GM12878 (cell line): ENCODE data around the gene TARBP1. TPM values are rescaled to one million over a fixed set of nuclear protein-coding genes. Genes with fewer than 3 reads are reported as not detected.

Source experiments
- NFYA ChIP-seq: IDR thresholded peaks from 2 replicates; pipeline ENCODE4 v1.6.1; 2011; ENCODE audit warnings: low read depth, mild to moderate bottlenecking, low read length, improper control_type of control experiment, borderline replicate concordance
- SUZ12 ChIP-seq: fragments of 200-600 bp; sonication (generic); IDR thresholded peaks from one replicate; pipeline ENCODE4 v1.6.1; 2018; ENCODE audit warnings: antibody characterized with exemption, mild to moderate bottlenecking; ENCODE audit not compliant: unreplicated experiment
- TAF1 ChIP-seq: IDR thresholded peaks from 2 replicates; pipeline ENCODE4 v1.6.1; 2011; ENCODE audit warnings: mild to moderate bottlenecking, low read depth, low read length, borderline replicate concordance
- polyA plus RNA-seq, 11 experiments: library from polyadenylated mRNA; depleted of rRNA in 4 of 11; unstranded in 6 of 11; stranded (reverse) in 5 of 11; fragments of >200 nt; fragmentation: Nextera tagmentation in 4 of 11; fragmentation: Illumina TruSeq in 1 of 11; extraction: Ambion mirVana in 4 of 11; extraction: Trizol in 1 of 11; gene quantifications; 1 replicate in 1 of 11; 2 replicates in 10 of 11; pipeline versions ENCODE4 v1.2.1 to v1.2.3, GENCODE V29; 2011 to 2016; ENCODE audit warnings: inconsistent platforms in 2 of 11, missing spikeins in 2 of 11, low read depth in 1 of 11
- total RNA-seq, 4 experiments: library from RNA; depleted of rRNA in 3 of 4; stranded (reverse); fragments of >200 nt in 3 of 4; fragmentation: Illumina TruSeq in 1 of 4; extraction: Trizol in 1 of 4; gene quantifications; 2 replicates each; pipeline versions ENCODE4 v1.2.1 to v1.2.3, GENCODE V29; 2013 to 2021
- TF ChIP-seq, protein P1 (sequence below): fragments of 450-650 bp; IDR thresholded peaks from 2 replicates; pipeline ENCODE4 v1.6.1; 2017; ENCODE audit warnings: mild to moderate bottlenecking, moderate library complexity
- TF ChIP-seq, protein P2 (sequence below): fragments of 450-650 bp; conservative IDR thresholded peaks from 2 replicates; pipeline ENCODE4 v1.6.1; 2017; ENCODE audit warnings: mild to moderate bottlenecking, moderate library complexity
- TF ChIP-seq, protein P3 (sequence below): fragments of 450-650 bp; IDR thresholded peaks from 2 replicates; pipeline ENCODE4 v1.6.1; 2016; ENCODE audit warnings: mild to moderate bottlenecking

The TARBP1 gene
- total and polyA plus RNA-seq, 10 of the 15 experiments (the other 5 are each of a cell fraction or from before 2014, with no cell fraction given) = 10.8 to 94.4 (median 35.3) TPM

DNA sequence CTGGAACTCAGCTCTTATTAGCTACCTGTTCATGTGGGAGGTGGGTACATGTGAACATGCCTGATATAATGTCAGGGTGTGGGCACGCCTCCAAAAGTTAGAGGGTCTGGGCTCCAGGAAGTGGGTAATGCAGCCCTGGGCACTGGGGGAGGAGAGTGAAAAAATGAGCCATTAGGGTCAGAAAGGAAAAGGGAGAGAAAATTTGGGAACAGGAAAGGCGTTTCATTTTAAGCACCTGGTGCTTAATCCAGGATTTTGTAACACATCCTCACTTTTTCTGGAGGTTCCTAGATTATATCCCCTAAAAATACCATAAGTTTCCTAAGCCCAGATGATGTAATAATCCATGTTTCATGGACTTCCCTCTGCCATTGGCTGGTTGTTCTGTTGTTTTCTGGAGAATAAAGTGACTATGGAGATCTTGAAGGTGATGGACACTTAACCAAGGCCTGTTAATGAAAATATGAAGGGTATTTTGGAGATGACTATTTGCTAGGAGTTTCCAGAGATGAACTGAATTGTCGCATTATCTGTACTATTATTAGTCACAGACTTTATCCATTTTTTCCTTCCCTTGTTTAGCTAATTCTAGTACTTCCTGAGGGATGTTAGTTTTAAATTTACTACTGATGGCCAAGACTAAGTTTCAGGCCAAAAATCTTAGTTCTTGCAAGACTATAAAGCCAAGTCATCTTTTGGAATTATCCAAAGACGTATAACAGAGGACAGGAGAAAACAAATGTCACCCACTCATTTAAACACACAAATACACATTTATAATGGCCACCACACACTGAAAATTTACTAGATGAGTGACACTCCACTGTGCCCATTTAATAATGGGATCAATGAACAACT is 24.4 kb upstream of the TARBP1 start (continued):
- TF ChIP-seq, protein P1, sequence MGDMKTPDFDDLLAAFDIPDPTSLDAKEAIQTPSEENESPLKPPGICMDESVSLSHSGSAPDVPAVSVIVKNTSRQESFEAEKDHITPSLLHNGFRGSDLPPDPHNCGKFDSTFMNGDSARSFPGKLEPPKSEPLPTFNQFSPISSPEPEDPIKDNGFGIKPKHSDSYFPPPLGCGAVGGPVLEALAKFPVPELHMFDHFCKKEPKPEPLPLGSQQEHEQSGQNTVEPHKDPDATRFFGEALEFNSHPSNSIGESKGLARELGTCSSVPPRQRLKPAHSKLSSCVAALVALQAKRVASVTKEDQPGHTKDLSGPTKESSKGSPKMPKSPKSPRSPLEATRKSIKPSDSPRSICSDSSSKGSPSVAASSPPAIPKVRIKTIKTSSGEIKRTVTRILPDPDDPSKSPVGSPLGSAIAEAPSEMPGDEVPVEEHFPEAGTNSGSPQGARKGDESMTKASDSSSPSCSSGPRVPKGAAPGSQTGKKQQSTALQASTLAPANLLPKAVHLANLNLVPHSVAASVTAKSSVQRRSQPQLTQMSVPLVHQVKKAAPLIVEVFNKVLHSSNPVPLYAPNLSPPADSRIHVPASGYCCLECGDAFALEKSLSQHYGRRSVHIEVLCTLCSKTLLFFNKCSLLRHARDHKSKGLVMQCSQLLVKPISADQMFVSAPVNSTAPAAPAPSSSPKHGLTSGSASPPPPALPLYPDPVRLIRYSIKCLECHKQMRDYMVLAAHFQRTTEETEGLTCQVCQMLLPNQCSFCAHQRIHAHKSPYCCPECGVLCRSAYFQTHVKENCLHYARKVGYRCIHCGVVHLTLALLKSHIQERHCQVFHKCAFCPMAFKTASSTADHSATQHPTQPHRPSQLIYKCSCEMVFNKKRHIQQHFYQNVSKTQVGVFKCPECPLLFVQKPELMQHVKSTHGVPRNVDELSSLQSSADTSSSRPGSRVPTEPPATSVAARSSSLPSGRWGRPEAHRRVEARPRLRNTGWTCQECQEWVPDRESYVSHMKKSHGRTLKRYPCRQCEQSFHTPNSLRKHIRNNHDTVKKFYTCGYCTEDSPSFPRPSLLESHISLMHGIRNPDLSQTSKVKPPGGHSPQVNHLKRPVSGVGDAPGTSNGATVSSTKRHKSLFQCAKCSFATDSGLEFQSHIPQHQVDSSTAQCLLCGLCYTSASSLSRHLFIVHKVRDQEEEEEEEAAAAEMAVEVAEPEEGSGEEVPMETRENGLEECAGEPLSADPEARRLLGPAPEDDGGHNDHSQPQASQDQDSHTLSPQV = no peak
- TF ChIP-seq, protein P2, sequence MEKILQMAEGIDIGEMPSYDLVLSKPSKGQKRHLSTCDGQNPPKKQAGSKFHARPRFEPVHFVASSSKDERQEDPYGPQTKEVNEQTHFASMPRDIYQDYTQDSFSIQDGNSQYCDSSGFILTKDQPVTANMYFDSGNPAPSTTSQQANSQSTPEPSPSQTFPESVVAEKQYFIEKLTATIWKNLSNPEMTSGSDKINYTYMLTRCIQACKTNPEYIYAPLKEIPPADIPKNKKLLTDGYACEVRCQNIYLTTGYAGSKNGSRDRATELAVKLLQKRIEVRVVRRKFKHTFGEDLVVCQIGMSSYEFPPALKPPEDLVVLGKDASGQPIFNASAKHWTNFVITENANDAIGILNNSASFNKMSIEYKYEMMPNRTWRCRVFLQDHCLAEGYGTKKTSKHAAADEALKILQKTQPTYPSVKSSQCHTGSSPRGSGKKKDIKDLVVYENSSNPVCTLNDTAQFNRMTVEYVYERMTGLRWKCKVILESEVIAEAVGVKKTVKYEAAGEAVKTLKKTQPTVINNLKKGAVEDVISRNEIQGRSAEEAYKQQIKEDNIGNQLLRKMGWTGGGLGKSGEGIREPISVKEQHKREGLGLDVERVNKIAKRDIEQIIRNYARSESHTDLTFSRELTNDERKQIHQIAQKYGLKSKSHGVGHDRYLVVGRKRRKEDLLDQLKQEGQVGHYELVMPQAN = no peak
- TF ChIP-seq TAF1 (no peak), SUZ12 (no peak), NFYA (no peak)
- TF ChIP-seq, protein P3, sequence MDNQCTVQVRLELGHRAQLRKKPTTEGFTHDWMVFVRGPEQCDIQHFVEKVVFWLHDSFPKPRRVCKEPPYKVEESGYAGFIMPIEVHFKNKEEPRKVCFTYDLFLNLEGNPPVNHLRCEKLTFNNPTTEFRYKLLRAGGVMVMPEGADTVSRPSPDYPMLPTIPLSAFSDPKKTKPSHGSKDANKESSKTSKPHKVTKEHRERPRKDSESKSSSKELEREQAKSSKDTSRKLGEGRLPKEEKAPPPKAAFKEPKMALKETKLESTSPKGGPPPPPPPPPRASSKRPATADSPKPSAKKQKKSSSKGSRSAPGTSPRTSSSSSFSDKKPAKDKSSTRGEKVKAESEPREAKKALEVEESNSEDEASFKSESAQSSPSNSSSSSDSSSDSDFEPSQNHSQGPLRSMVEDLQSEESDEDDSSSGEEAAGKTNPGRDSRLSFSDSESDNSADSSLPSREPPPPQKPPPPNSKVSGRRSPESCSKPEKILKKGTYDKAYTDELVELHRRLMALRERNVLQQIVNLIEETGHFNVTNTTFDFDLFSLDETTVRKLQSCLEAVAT = no peak
